Brain microvascular endothelial cell (primary cell): Measurements from ENCODE around the gene COX19.

ENCODE experiments used
- DNase-seq: peaks from one replicate; pipeline ENCODE4 v3.0.0-alpha.2; 2020
- H3K27ac ChIP-seq: fragments of 250-450 bp; sonication (Bioruptor Pico); 2 replicates; pipeline ENCODE4 v1.5.1; 2020; ENCODE audit warnings: mild to moderate bottlenecking, moderate library complexity
- H3K27me3 ChIP-seq: fragments of 250-450 bp; sonication (Bioruptor Pico); replicated peaks from 2 replicates; pipeline ENCODE4 v1.5.1; 2020; ENCODE audit warnings: mild to moderate bottlenecking
- H3K36me3 ChIP-seq: fragments of 250-450 bp; sonication (Bioruptor Pico); replicated peaks from 2 replicates; pipeline ENCODE4 v1.5.1; 2020; ENCODE audit warnings: mild to moderate bottlenecking
- H3K4me3 ChIP-seq: 2 replicates; pipeline ENCODE4 v1.5.1; 2011; ENCODE audit warnings: low read depth, mild to moderate bottlenecking, control low read depth, low read length, moderate library complexity
- CTCF ChIP-seq: IDR thresholded peaks from 2 replicates; pipeline ENCODE4 v1.5.1; 2011; ENCODE audit warnings: low read depth, mild to moderate bottlenecking, moderate library complexity, low read length, control low read depth, inconsistent platforms; ENCODE audit errors: missing control alignments
- in situ Hi-C: cut with HindIII; loops from 2 replicates; pipeline ENCODE4 v1.10.0; 2017; ENCODE audit warnings: low sequenced_read_pairs, low pct_ligation_motif_present

The COX19 gene

GRCh38 chr7:1012716-1013095, 37.4 kb upstream of the COX19 start:
- no peak for TF ChIP-seq CTCF
- H3K27ac ChIP-seq = no peak overlapping the region
- no peak for DNase-seq
- in situ Hi-C loops = no loop called here
- peaks cover 3% of the 10 kb centered on the region for H3K36me3 ChIP-seq
- H3K4me3 ChIP-seq = no peak overlapping the region
- no peaks in the 10 kb centered on the region for H3K27me3 ChIP-seq

- TF ChIP-seq CTCF = no peak
- Histone ChIP-seq H3K27me3 (no peaks in the 10 kb centered on the region), H3K27ac (no peak overlapping the region), H3K4me3 (no peak overlapping the region), H3K36me3 (peaks cover 3% of the 10 kb centered on the region)
- no peak for DNase-seq
- in situ Hi-C loops = no loop called here
These were observed 36.8 kb upstream of the COX19 start for GRCh38 chr7:1012004-1012715.

- Histone ChIP-seq H3K36me3 (peaks cover 3% of the 10 kb centered on the region), H3K4me3 (no peak overlapping the region), H3K27ac (no peak overlapping the region), H3K27me3 (no peaks in the 10 kb centered on the region)
- TF ChIP-seq CTCF = no peak
- no peak for DNase-seq
- in situ Hi-C loops = no loop called here
These were observed 36.1 kb upstream of the COX19 start for GRCh38 chr7:1011297-1012003.

- Histone ChIP-seq H3K27ac (no peak overlapping the region), H3K36me3 (peaks cover 3% of the 10 kb centered on the region), H3K27me3 (no peaks in the 10 kb centered on the region), H3K4me3 (no peak overlapping the region)
- no peak for TF ChIP-seq CTCF
- no peak for DNase-seq
- in situ Hi-C loops = no loop called here
These were observed 34.9 kb upstream of the COX19 start for GRCh38 chr7:1010226-1010625.

DNA sequence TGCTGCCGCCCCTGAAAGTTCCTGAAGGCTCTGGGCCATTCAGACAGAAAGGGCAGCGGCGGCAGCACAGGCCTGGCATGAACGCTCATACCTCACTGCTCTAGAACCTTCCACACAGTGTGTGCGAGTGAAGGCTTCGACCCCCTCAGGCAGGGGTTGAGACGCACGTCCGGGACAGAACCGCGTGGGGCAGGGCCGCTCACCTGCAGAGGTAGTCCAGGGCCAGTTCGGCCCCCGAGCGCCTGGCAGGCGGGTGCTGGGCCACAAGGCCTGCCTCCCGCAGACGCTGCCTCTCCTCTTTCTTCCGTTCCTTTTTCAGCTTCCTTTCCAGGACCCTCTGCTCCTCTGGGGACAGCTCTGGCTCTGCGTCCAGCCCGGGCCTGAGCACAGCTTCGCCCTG, 34.4 kb upstream of the COX19 start:
- Histone ChIP-seq H3K27ac (no peak overlapping the region), H3K36me3 (peaks cover 3% of the 10 kb centered on the region), H3K27me3 (no peaks in the 10 kb centered on the region), H3K4me3 (no peak overlapping the region)
- TF ChIP-seq CTCF = no peak
- DNase-seq = no peak
- in situ Hi-C loops = no loop called here
